ENCODE results near the gene CRISP1. TPM values are rescaled to one million over a fixed set of nuclear protein-coding genes. Genes with fewer than 3 reads are reported as not detected.

CRISP1 gene
- total and polyA plus RNA-seq, 9 of the 15 experiments (the other 6 are each of a cell fraction or from before 2014, with no cell fraction given), result not detected

DNA sequence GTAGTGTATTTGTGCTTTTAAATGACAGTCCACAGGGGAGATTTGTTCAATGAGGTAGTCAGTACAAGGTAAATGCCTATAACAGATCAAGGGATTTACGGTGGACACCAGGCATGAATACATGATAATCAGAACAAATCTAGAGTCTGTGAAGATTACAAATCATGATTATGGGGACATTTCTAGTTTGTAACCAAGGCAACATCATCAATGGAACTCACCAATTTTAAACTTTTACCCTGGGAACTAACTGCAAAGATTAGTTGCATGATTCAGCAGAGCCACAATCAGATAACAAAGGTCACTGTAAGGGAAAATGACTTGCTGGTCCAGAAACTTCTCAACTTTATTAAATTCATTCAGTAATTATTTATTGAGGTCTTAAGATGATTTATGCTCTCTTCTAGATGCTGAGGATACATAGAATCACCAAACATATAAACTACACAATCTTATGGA lies at the start of gene CRISP1 (continued):
- TF ChIP-seq, protein P1, sequence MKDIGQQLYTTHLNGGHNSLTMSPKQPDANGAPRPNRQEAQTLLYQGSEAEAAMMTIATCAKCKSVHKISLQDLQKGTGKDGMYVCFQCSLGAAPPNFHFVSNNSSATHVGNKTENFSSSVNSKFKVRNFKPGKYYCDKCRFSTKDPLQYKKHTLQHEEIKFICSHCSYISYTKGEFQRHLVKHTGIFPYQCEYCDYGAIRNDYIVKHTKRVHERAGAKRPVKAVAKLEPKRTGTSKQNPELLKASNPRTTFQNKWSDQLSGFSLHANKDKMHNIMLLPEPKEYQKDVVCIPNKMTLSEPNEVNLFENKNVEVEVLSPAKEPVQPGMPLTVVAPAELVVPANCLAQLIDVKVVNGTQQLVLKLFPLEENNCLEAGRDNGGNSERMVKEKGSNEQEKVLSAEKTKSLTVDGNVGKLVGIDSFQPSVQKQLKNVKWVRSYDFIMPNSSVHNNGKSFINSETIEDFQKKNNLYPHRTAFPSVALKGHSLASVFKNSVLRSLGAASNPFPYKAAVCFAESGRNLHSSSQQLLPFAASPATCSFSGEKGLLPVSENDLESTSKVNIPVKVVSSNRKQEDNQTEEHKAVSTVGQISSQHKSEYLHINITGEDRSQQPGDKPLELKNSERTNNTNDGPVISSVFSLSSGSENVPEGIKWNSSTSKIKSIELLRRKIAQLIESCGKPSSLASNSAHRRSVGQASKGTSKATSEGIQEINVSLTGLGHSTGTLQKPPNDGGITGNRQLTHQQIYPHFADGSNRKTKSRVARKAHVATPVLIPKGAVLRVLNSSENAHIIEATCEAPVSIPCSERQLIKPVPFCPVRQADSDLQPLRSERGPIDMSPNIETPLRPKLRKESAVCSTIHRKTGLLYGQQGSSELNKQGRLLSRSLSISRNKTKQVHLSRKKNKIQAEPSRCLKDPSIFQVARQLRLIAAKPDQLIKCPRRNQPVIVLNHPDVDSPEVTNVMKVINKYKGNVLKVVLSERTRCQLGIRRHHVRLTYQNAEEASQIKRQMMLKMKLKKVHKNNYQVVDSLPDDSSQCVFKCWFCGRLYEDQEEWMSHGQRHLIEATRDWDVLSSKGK (CRISPR knock-in tag; IDR thresholded peaks at IDR 0.05), result no peak
- TF ChIP-seq ZNF324 (CRISPR knock-in tag; IDR thresholded peaks at IDR 0.05) (no peak), ZNF121 (CRISPR knock-in tag; conservative IDR thresholded peaks at IDR 0.05) (no peak), EGR1 (conservative IDR thresholded peaks at IDR 0.05) (no peak), FOXM1 (IDR thresholded peaks at IDR 0.05; ENCODE audit: low read depth) (peak; percentile 68; the same call in 1 of the 2 replicates), FOXM1 (CRISPR knock-in tag; IDR thresholded peaks at IDR 0.05; ENCODE audit: low read depth) (no peak), CBX3 (IDR thresholded peaks at IDR 0.05; ENCODE audit: borderline replicate concordance in 1 of 2, low read length in 2 of 2) (no peak), NR2C2 (CRISPR knock-in tag; IDR thresholded peaks at IDR 0.05) (no peak), NR2C2 (tag; IDR thresholded peaks at IDR 0.05) (peak; percentile 79), SAP30 (IDR thresholded peaks at IDR 0.05; ENCODE audit: borderline replicate concordance, insufficient read depth, low read depth, low read length, poor library complexity, severe bottlenecking) (no peak), SIRT6 (IDR thresholded peaks at IDR 0.05; ENCODE audit: low read depth, low read length) (no peak), FOSL1 (tag; conservative IDR thresholded peaks at IDR 0.05) (peak; percentile 73), C11orf30 (IDR thresholded peaks at IDR 0.05; ENCODE audit: low read depth) (peak; percentile 74)
- TF ChIP-seq, protein P2, sequence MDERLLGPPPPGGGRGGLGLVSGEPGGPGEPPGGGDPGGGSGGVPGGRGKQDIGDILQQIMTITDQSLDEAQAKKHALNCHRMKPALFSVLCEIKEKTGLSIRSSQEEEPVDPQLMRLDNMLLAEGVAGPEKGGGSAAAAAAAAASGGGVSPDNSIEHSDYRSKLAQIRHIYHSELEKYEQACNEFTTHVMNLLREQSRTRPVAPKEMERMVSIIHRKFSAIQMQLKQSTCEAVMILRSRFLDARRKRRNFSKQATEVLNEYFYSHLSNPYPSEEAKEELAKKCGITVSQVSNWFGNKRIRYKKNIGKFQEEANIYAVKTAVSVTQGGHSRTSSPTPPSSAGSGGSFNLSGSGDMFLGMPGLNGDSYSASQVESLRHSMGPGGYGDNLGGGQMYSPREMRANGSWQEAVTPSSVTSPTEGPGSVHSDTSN (CRISPR knock-in tag; IDR thresholded peaks at IDR 0.05; ENCODE audit: low read depth), result no peak
- TF ChIP-seq, protein P2 (tag; conservative IDR thresholded peaks at IDR 0.05; ENCODE audit: low read depth), result peak; percentile 47; the same call in 1 of the 2 replicates

All from K562 (cell line).